OCI-LY7 (cell line): ENCODE results near the gene SURF4. TPM values are rescaled to one million over a fixed set of nuclear protein-coding genes. Genes with fewer than 3 reads are reported as not detected.
"Not testable (repeated sequence)": the region's sequence is repeated elsewhere in the genome, so short reads cannot be mapped to it uniquely, and the experiment has no call there.

ENCODE experiments used
- BruUV-seq: library from RNA; stranded (reverse); fragments of 400-500 nt; replicated peaks from 2 replicates; lab custom pipeline; 2021; lab: Mats Ljungman, UMichigan
- CTCF ChIA-PET: fragments of 300-600 bp; sonication (Branson Sonifier 250); formaldehyde crosslinking; loops from one replicate; lab custom pipeline; 2022; ENCODE audit warnings: antibody characterized with exemption; ENCODE audit not compliant: unreplicated experiment; lab: Charles Lee
- POLR2A ChIA-PET: fragments of 300-600 bp; sonication (Branson Sonifier 250); formaldehyde crosslinking; loops from one replicate; lab custom pipeline; 2022; ENCODE audit warnings: antibody characterized with exemption; lab: Charles Lee
- DNase-seq: peaks from one replicate; pipeline ENCODE4 v3.0.0-alpha.2; 2015; ENCODE audit warnings: low spot score
- H2AFZ ChIP-seq: fragments of 200-600 bp; sonication (generic), shearing (Covaris generic); 2 replicates; pipeline ENCODE4 v1.6.1; 2014; ENCODE audit warnings: mild to moderate bottlenecking, antibody characterized with exemption, low read length, moderate library complexity
- H3K27ac ChIP-seq: fragments of 200-600 bp; sonication (generic); 2 replicates; pipeline ENCODE4 v1.5.1; 2014; ENCODE audit warnings: mixed run types, low read depth, mild to moderate bottlenecking, moderate library complexity, low read length, inconsistent platforms; ENCODE audit not compliant: poor library complexity, severe bottlenecking
- H3K36me3 ChIP-seq: fragments of 200-600 bp; sonication (generic); 2 replicates; pipeline ENCODE4 v1.6.1; 2014; ENCODE audit warnings: mild to moderate bottlenecking, antibody characterized with exemption, low read length, moderate library complexity, mixed read lengths; ENCODE audit not compliant: insufficient read depth
- H3K4me1 ChIP-seq: fragments of 200-600 bp; sonication (generic); 2 replicates; pipeline ENCODE4 v1.5.1; 2014; ENCODE audit warnings: mild to moderate bottlenecking, low read length; ENCODE audit not compliant: insufficient read depth, poor library complexity, severe bottlenecking
- H3K4me2 ChIP-seq: fragments of 200-600 bp; sonication (generic); 2 replicates; pipeline ENCODE4 v1.6.1; 2014; ENCODE audit warnings: mild to moderate bottlenecking, low read length
- H3K4me3 ChIP-seq: fragments of 200-600 bp; sonication (generic); 2 replicates; pipeline ENCODE4 v1.5.1; 2014; ENCODE audit warnings: mild to moderate bottlenecking, low read depth, low read length; ENCODE audit not compliant: poor library complexity, severe bottlenecking
- H3K79me2 ChIP-seq: fragments of 200-600 bp; sonication (generic); 2 replicates; pipeline ENCODE4 v1.6.1; 2016; ENCODE audit warnings: low read depth, mild to moderate bottlenecking, low read length, moderate library complexity, mixed read lengths; ENCODE audit not compliant: insufficient read depth
- H3K9me2 ChIP-seq: fragments of 200-600 bp; sonication (generic); 2 replicates; pipeline ENCODE4 v1.6.1; 2016; ENCODE audit warnings: mild to moderate bottlenecking, low read length, mixed read lengths; ENCODE audit not compliant: insufficient read depth
- H3K9me3 ChIP-seq: fragments of 200-600 bp; sonication (generic); 2 replicates; pipeline ENCODE4 v1.6.1; 2014; ENCODE audit warnings: mild to moderate bottlenecking, mixed run types, low read length, mixed read lengths
- H4K20me1 ChIP-seq: fragments of 200-600 bp; sonication (generic); 2 replicates; pipeline ENCODE4 v1.6.1; 2014; ENCODE audit warnings: mild to moderate bottlenecking, antibody characterized with exemption, low read length, moderate library complexity, mixed read lengths; ENCODE audit not compliant: insufficient read depth
- CTCF ChIP-seq: fragments of 200-600 bp; sonication (generic); conservative IDR thresholded peaks from 2 replicates; pipeline ENCODE4 v1.5.1; 2014; ENCODE audit warnings: mild to moderate bottlenecking, antibody characterized with exemption, low read length, moderate library complexity, mixed read lengths
- EZH2phosphoT487 ChIP-seq: fragments of 200-600 bp; sonication (generic); IDR thresholded peaks from 2 replicates; pipeline ENCODE4 v1.6.1; 2018; ENCODE audit warnings: low read depth, borderline replicate concordance, mild to moderate bottlenecking, mixed run types, antibody characterized with exemption, low read length, moderate library complexity, mixed read lengths
- intact Hi-C: fragments of 100-400 bp; cut with micrococcal nuclease; formaldehyde crosslinking; loops from one replicate; pipeline ENCODE4 v1.10.0; 2022; ENCODE audit not compliant: unreplicated experiment
- total RNA-seq, 2 experiments: library from RNA; depleted of rRNA in 1 of 2; stranded (reverse); fragments of >200 nt in 1 of 2; shearing (Covaris generic) in 1 of 2; gene quantifications; 2 replicates each; pipeline ENCODE4 v1.2.3, GENCODE V29; 2014 to 2022

Gene SURF4
- total RNA-seq, 2 experiments from 2014 or later = 75.5 to 92.3 TPM

GRCh38 chr9:133396952-133397351 lies 21.1 kb upstream of the SURF4 start:
- H2AFZ ChIP-seq = no peak overlapping the region
- no peaks in the 10 kb centered on the region for H3K9me3 ChIP-seq
- H3K9me2 ChIP-seq = no peaks in the 10 kb centered on the region
- TF ChIP-seq CTCF (peak; percentile 54), EZH2phosphoT487 (no peak)
- no peak for DNase-seq
- H3K4me2 ChIP-seq = no peak overlapping the region
- ChIA-PET POLR2A (no interaction called here), CTCF (no interaction called here)
- no peak overlapping the region for H3K4me3 ChIP-seq
- H3K4me1 ChIP-seq = no peaks in the 10 kb centered on the region
- no peaks in the 10 kb centered on the region for H3K36me3 ChIP-seq
- no peaks in the 10 kb centered on the region for H4K20me1 ChIP-seq
- no TSS peak for BruUV-seq
- no peak overlapping the region for H3K27ac ChIP-seq
- H3K79me2 ChIP-seq = no peaks in the 10 kb centered on the region
- intact Hi-C loops = no loop called here

DNA sequence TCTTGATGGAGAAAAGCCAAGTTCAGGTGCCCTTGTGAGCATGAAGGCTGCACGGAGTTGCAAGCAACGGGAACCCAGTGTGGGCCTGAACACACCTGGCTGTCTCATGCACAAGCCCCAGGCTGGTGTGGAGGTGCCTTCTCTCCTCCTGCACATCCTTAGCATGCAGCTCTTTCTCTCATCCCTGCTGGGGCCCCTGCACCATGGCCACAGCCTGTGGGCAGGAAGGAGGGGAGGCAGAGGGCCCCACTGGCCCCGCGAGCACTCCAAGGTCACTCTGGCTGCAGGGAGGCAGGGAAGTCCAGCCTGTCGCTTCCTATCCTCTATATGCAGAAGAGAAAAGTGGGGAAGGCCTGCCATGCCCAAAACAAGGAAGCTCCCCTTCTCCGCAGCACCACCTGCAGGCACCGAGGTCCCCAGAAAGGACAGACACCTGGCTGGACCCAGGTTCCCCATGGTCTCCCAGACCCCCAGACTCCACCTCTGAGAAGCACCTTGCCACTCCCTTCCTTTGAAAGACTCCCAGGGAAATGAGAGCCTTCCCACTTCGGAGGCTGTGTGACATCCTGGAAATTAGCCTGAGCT lies 18.9 kb upstream of the SURF4 start:
- intact Hi-C loops = no loop called here
- Histone ChIP-seq H3K9me3 (no peaks in the 10 kb centered on the region), H3K27ac (no peak overlapping the region), H3K9me2 (no peaks in the 10 kb centered on the region), H3K4me1 (no peaks in the 10 kb centered on the region), H3K4me3 (no peak overlapping the region), H3K36me3 (no peaks in the 10 kb centered on the region), H3K79me2 (no peaks in the 10 kb centered on the region), H2AFZ (no peak overlapping the region), H3K4me2 (no peak overlapping the region), H4K20me1 (no peaks in the 10 kb centered on the region)
- TF ChIP-seq EZH2phosphoT487 (no peak), CTCF (no peak)
- ChIA-PET CTCF (interaction anchor here (1.0 kb wide), 1 partner anchor 21 kb away, joined by 4 read pairs; no protein-coding TSS in a partner anchor), POLR2A (interaction anchor here (0.5 to 0.7 kb wide), 2 partner anchors 87 to 1673 kb away, joined by 3 to 4 read pairs; no protein-coding TSS in a partner anchor)
- no peak for DNase-seq
- no TSS peak for BruUV-seq

- Histone ChIP-seq H3K9me3 (no peaks in the 10 kb centered on the region), H4K20me1 (no peaks in the 10 kb centered on the region), H2AFZ (no peak overlapping the region), H3K4me3 (no peak overlapping the region), H3K79me2 (no peaks in the 10 kb centered on the region), H3K4me2 (no peak overlapping the region), H3K27ac (no peak overlapping the region), H3K9me2 (no peaks in the 10 kb centered on the region), H3K36me3 (no peaks in the 10 kb centered on the region), H3K4me1 (no peaks in the 10 kb centered on the region)
- ChIA-PET CTCF (no interaction called here), POLR2A (no interaction called here)
- TF ChIP-seq EZH2phosphoT487 = no peak
- no peak for TF ChIP-seq CTCF
- BruUV-seq = no TSS peak
- intact Hi-C loops = no loop called here
- no peak for DNase-seq
These were observed 17.5 kb upstream of the SURF4 start for GRCh38 chr9:133393399-133393798.

DNA sequence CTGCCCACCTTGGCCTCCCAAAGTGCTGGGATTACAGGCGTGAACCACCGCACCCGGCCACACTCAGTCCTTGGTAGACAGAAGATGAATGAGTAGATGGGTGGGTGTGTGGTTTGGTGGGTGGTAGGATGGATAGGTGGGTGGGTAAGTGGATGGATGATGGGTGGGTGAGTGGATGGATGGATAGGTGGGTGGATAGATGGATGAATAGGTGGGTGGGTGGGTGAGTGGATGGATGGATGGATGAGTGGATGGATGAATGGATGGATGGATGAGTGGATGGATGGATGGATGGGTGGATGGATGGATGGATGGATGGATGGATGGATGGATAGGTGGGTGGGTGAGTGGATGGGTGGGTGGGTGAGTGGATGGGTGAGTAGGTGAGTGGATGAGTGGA lies 16.4 kb upstream of the SURF4 start:
- H4K20me1 ChIP-seq, H2AFZ ChIP-seq, H3K27ac ChIP-seq, H3K4me3 ChIP-seq, H3K9me3 ChIP-seq, CTCF ChIA-PET, H3K4me1 ChIP-seq, DNase-seq, H3K4me2 ChIP-seq, H3K9me2 ChIP-seq, intact Hi-C loops, H3K36me3 ChIP-seq, BruUV-seq, POLR2A ChIA-PET, H3K79me2 ChIP-seq: not testable (repeated sequence)
